A549 (cell line): ENCODE results near the gene SST. TPM values are rescaled to one million over a fixed set of nuclear protein-coding genes. Genes with fewer than 3 reads are reported as not detected.

Experiments used
- ATAC-seq, 2 experiments: fragments of 200-7000 bp in 1 of 2; fragments of >200 bp in 1 of 2; cut with Nextera tagmentation in 1 of 2; cut with Tn5 transposase in 1 of 2; 3 replicates each; pipeline versions ENCODE4 v1.8.0 to v1.9.1; 2018 to 2020; ENCODE audit warnings: mild to moderate bottlenecking in 1 of 2, moderate library complexity in 1 of 2
- CTCF ChIA-PET: fragments of 300-600 bp; sonication (Branson Sonifier 250); formaldehyde crosslinking; extraction: SDS; loops from one replicate; lab custom pipeline; 2021; ENCODE audit warnings: antibody characterized with exemption, inconsistent platforms; lab: Yijun Ruan, JAX
- POLR2A ChIA-PET: fragments of 350-600 bp; formaldehyde crosslinking; extraction: SDS; loops from one replicate; lab custom pipeline; 2021; ENCODE audit warnings: antibody characterized with exemption, inconsistent platforms; lab: Yijun Ruan, JAX
- DNase-seq, 2 experiments: peaks; one replicate each; pipeline versions ENCODE4 v3.0.0 to v3.0.0-alpha.2; 2011 to 2016; ENCODE audit warnings: low read depth in 1 of 2, low spot score in 1 of 2
- FAIRE-seq: peaks from 2 replicates; lab custom pipeline; 2011; peaks lifted over from hg19 to GRCh38; lab: Jason Lieb, UNC
- H3K27ac ChIP-seq, 2 experiments: fragments of >200 bp; sonication (Bioruptor Twin); formaldehyde crosslinking; 3 replicates each; pipeline ENCODE4 v1.5.1; 2016 to 2017
- H3K4me1 ChIP-seq: fragments of >200 bp; sonication (Bioruptor Twin); formaldehyde crosslinking; 3 replicates; pipeline ENCODE4 v1.6.1; 2016
- H3K4me2 ChIP-seq: fragments of >200 bp; sonication (Bioruptor Twin); formaldehyde crosslinking; 3 replicates; pipeline ENCODE4 v1.6.1; 2016
- H3K4me3 ChIP-seq: fragments of >200 bp; sonication (Bioruptor Twin); formaldehyde crosslinking; 3 replicates; pipeline ENCODE4 v1.5.1; 2016
- H3K9me3 ChIP-seq: fragments of >200 bp; sonication (Bioruptor Twin); formaldehyde crosslinking; 3 replicates; pipeline ENCODE4 v1.6.1; 2016
- ATOH8 ChIP-seq: fragments of 250-450 bp; sonication (Bioruptor Pico); IDR thresholded peaks from 2 replicates; pipeline ENCODE4 v1.5.0; 2020; ENCODE audit warnings: low read depth, mild to moderate bottlenecking, moderate library complexity
- BHLHE40 ChIP-seq: IDR thresholded peaks from 2 replicates; pipeline ENCODE4 v1.6.1; 2012; ENCODE audit warnings: low read depth, low read length, inconsistent platforms
- CEBPB ChIP-seq, 2 experiments: fragments of >200 bp in 1 of 2; sonication (Bioruptor Twin) in 1 of 2; formaldehyde crosslinking in 1 of 2; IDR thresholded peaks; 2 replicates each; pipeline ENCODE4 v1.6.1; 2012 to 2016
- CHD4 ChIP-seq: fragments of 200-600 bp; sonication (generic); IDR thresholded peaks from 2 replicates; pipeline ENCODE4 v1.6.1; 2016; ENCODE audit warnings: antibody characterized with exemption, mild to moderate bottlenecking, borderline replicate concordance
- EHF ChIP-seq: fragments of 250-450 bp; sonication (Bioruptor Pico); IDR thresholded peaks from 2 replicates; pipeline ENCODE4 v1.5.0; 2020; ENCODE audit warnings: mild to moderate bottlenecking
- EHMT2 ChIP-seq: fragments of 200-600 bp; sonication (generic); IDR thresholded peaks from 2 replicates; pipeline ENCODE4 v1.6.1; 2016; ENCODE audit warnings: antibody characterized with exemption, low read depth, mild to moderate bottlenecking, moderate library complexity
- ESRRA ChIP-seq: fragments of 150-350 bp; IDR thresholded peaks from 2 replicates; pipeline ENCODE4 v1.6.1; 2014; ENCODE audit warnings: mild to moderate bottlenecking, low read length, borderline replicate concordance
- FOSL2 ChIP-seq, 2 experiments: fragments of 450-650 bp in 1 of 2; fragments of >200 bp in 1 of 2; sonication (Bioruptor Twin) in 1 of 2; formaldehyde crosslinking; IDR thresholded peaks; 2 replicates each; pipeline versions ENCODE4 v1.5.0 to v1.6.1; 2016 to 2020; ENCODE audit warnings: mild to moderate bottlenecking in 1 of 2, moderate library complexity in 1 of 2
- FOXS1 ChIP-seq: fragments of 250-450 bp; sonication (Bioruptor Pico); IDR thresholded peaks from 2 replicates; pipeline ENCODE4 v1.5.0; 2020; ENCODE audit warnings: mild to moderate bottlenecking, moderate library complexity
- HEYL ChIP-seq: fragments of 250-450 bp; sonication (Bioruptor Pico); IDR thresholded peaks from 2 replicates; pipeline ENCODE4 v1.8.0; 2021; ENCODE audit warnings: mild to moderate bottlenecking, moderate library complexity
- HMGXB4 ChIP-seq: fragments of 250-450 bp; sonication (Bioruptor Pico); IDR thresholded peaks from 2 replicates; pipeline ENCODE4 v1.5.0; 2021; ENCODE audit warnings: mild to moderate bottlenecking, moderate library complexity, borderline replicate concordance
- HOXB13 ChIP-seq: fragments of 250-450 bp; sonication (Bioruptor Pico); IDR thresholded peaks from 2 replicates; pipeline ENCODE4 v1.5.0; 2020; ENCODE audit warnings: low read depth, mild to moderate bottlenecking, moderate library complexity
- JUN ChIP-seq, 2 experiments: fragments of >200 bp; sonication (Bioruptor Twin); formaldehyde crosslinking; IDR thresholded peaks; 2 replicates in 1 of 2; 3 replicates in 1 of 2; pipeline ENCODE4 v1.6.1; 2016 to 2017
- KDM1A ChIP-seq: fragments of 200-600 bp; sonication (generic); IDR thresholded peaks from 2 replicates; pipeline ENCODE4 v1.6.1; 2016; ENCODE audit warnings: low read depth, mild to moderate bottlenecking
- NFE2L2 ChIP-seq: fragments of 150-350 bp; conservative IDR thresholded peaks from 2 replicates; pipeline ENCODE4 v1.6.1; 2014; ENCODE audit warnings: low read length
- NPAS2 ChIP-seq: fragments of 250-450 bp; sonication (Bioruptor Pico); IDR thresholded peaks from 2 replicates; pipeline ENCODE4 v1.8.0; 2022; ENCODE audit warnings: mild to moderate bottlenecking, moderate library complexity, borderline replicate concordance
- NR3C1 ChIP-seq: fragments of >200 bp; sonication (Bioruptor Twin); formaldehyde crosslinking; IDR thresholded peaks from 3 replicates; pipeline ENCODE4 v1.6.1; 2017
- POLR2AphosphoS2 ChIP-seq: conservative IDR thresholded peaks from 2 replicates; pipeline ENCODE4 v1.6.1; 2012; ENCODE audit warnings: low read length, improper control_type of control experiment, inconsistent platforms
- RAD21 ChIP-seq, 2 experiments: fragments of >200 bp in 1 of 2; sonication (Bioruptor Twin) in 1 of 2; formaldehyde crosslinking in 1 of 2; IDR thresholded peaks in 1 of 2; conservative IDR thresholded peaks in 1 of 2; 2 replicates in 1 of 2; 3 replicates in 1 of 2; pipeline ENCODE4 v1.6.1; 2012 to 2018; ENCODE audit warnings: inconsistent platforms in 1 of 2
- REST ChIP-seq: fragments of 200-600 bp; sonication (generic); IDR thresholded peaks from 2 replicates; pipeline ENCODE4 v1.6.1; 2016; ENCODE audit warnings: antibody characterized with exemption, mild to moderate bottlenecking, moderate library complexity
- RFX5 ChIP-seq: fragments of 450-650 bp; IDR thresholded peaks from 2 replicates; pipeline ENCODE4 v1.7.1; 2014; ENCODE audit warnings: antibody characterized with exemption, mild to moderate bottlenecking, moderate library complexity
- RNF2 ChIP-seq: fragments of 200-600 bp; sonication (generic); IDR thresholded peaks from 2 replicates; pipeline ENCODE4 v1.6.1; 2016; ENCODE audit warnings: low read depth, mild to moderate bottlenecking, antibody characterized with exemption, moderate library complexity, borderline replicate concordance
- SMC3 ChIP-seq: fragments of >200 bp; sonication (Bioruptor Twin); formaldehyde crosslinking; IDR thresholded peaks from 3 replicates; pipeline ENCODE4 v1.6.1; 2018; ENCODE audit warnings: inconsistent platforms
- TP53 ChIP-seq: fragments of 250-450 bp; sonication (Bioruptor Pico); IDR thresholded peaks from 2 replicates; pipeline ENCODE4 v1.5.0; 2021; ENCODE audit warnings: mild to moderate bottlenecking, moderate library complexity
- ZC3H11A ChIP-seq: fragments of 450-650 bp; IDR thresholded peaks from 2 replicates; pipeline ENCODE4 v1.6.1; 2014; ENCODE audit warnings: antibody characterized with exemption, mild to moderate bottlenecking
- ZNF302 ChIP-seq: fragments of 250-450 bp; sonication (Bioruptor Pico); IDR thresholded peaks from 2 replicates; pipeline ENCODE4 v1.9.0; 2021; ENCODE audit warnings: inconsistent platforms, mild to moderate bottlenecking, moderate library complexity
- ZSCAN20 ChIP-seq: fragments of 250-450 bp; sonication (Bioruptor Pico); IDR thresholded peaks from 2 replicates; pipeline ENCODE4 v1.8.0; 2022; ENCODE audit warnings: mild to moderate bottlenecking, moderate library complexity
- WGBS: methylation state at CpG from one replicate; pipeline ENCODE4 v1.1.6; 2017; ENCODE audit errors: missing lambda C conversion rate; 5-methylcytosine and 5-hydroxymethylcytosine counted together
- polyA plus RNA-seq, 4 experiments: library from polyadenylated mRNA; depleted of rRNA in 3 of 4; stranded (reverse); fragments of >200 nt; fragmentation: RNase III in 1 of 4; extraction: RNeasy Plus Mini Kit Qiagen cat#74134 plus additional on column Dnase treatment in 1 of 4; gene quantifications; 2 replicates in 3 of 4; 3 replicates in 1 of 4; pipeline ENCODE4 v1.2.3, GENCODE V29; 2011 to 2017
- TF ChIP-seq, protein P1 (sequence below): fragments of >200 bp; sonication (Bioruptor Twin); formaldehyde crosslinking; IDR thresholded peaks from 3 replicates; pipeline ENCODE4 v1.5.1; 2016

The SST gene
- polyA plus RNA-seq, 2 of the 4 experiments (the other 2 are of a cell fraction): not detected

DNA sequence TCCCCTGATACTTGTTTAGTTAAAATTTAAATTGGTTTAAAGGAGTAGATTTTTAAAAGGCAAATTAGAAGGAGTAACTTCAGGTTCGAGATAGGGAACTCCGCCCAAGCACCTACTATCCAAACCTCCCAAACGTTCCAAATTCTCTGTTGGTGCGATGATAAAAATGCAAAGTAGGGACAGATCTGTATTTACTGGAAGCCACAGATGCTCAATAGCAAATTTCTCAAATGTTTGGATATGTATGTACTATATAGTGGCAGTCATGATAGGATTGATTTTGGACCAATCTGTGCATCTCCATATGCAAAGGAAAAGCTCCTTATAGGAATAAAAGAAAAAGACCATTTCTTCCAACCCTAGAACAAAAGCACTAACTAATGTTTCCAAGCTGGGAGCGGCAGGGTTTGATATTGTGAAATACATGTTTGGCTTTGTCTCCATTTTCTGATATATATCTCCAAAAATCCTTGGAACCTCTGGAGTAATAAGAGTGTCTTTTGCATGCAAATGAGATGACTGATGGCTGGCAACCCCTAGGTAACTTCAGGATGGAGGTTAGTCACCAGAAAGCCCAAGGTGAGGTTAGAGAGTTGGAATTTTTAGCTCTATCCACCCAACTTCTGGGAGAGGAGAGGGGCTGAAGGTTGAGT lies 16.6 kb upstream of the SST start (continued):
- no peak for TF ChIP-seq TP53
- TF ChIP-seq EHMT2: no peak
- TF ChIP-seq, all 56 proteins: peak for 0

DNA sequence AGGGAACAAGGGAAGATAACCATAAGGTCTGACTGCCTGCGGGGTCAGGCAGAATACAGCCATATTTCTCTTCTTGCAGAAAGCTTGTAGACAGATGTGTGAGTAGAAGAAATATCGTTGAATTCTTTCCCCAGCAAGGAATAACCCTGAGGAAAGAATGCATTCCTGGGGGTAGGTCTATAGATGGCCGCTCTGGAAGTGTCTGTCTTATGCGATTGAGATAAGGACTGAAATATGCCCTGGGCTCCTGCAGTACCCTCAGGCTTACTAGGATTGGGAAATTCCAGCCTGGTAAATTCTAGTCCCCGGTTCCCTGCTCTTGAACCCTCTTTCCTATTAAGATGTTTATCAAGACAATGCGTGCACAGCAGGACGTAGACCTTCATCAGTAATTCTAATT lies 15.8 kb upstream of the SST start:
- POLR2A ChIA-PET: no interaction called here
- H3K27ac ChIP-seq: no peak overlapping the region
- WGBS: 47% methylated on average over 7 of the region's 7 CpGs
- H3K4me2 ChIP-seq: no peak overlapping the region
- H3K4me3 ChIP-seq: no peak overlapping the region
- CTCF ChIA-PET: interaction anchor here (13.5 to 22.2 kb wide), 2 partner anchors 362 to 466 kb away, joined by 195 to 564 read pairs; no protein-coding TSS in a partner anchor
- DNase-seq: no peak
- TF ChIP-seq HMGXB4 (CRISPR knock-in tag) (no peak), FOXS1 (no peak), KDM1A (no peak), ESRRA (no peak), CEBPB (IDR thresholded peaks at IDR 0.05) (no peak), ZNF302 (CRISPR knock-in tag) (no peak), RNF2 (no peak), EHMT2 (no peak), NFE2L2 (no peak), ZSCAN20 (CRISPR knock-in tag) (no peak), NPAS2 (CRISPR knock-in tag) (no peak), ZC3H11A (no peak), SMC3 (no peak), HEYL (CRISPR knock-in tag) (no peak), HOXB13 (CRISPR knock-in tag) (no peak), REST (no peak), BHLHE40 (no peak), CHD4 (no peak)
- no peak for FAIRE-seq
- no peak for ATAC-seq
- H3K9me3 ChIP-seq: no peaks in the 10 kb centered on the region
- H3K4me1 ChIP-seq: no peaks in the 10 kb centered on the region

- no peaks in the 10 kb centered on the region for H3K9me3 ChIP-seq
- H3K4me1 ChIP-seq: no peaks in the 10 kb centered on the region
- no peak overlapping the region for H3K4me3 ChIP-seq
- no peak overlapping the region for H3K4me2 ChIP-seq
- no peak for FAIRE-seq
- CTCF ChIA-PET: interaction anchor here (1.3 to 22.2 kb wide), 3 partner anchors 30 to 465 kb away, joined by 4 to 564 read pairs (median 195); no protein-coding TSS in a partner anchor
- ATAC-seq: no peak
- DNase-seq: no peak
- POLR2A ChIA-PET: no interaction called here
- 2% methylated on average over 2 of the region's 2 CpGs for WGBS
- H3K27ac ChIP-seq: no peak overlapping the region
- TF ChIP-seq ZC3H11A: no peak
- no peak for TF ChIP-seq JUN (IDR thresholded peaks at IDR 0.05)
- TF ChIP-seq EHMT2: no peak
- no peak for TF ChIP-seq EHF (CRISPR knock-in tag)
- TF ChIP-seq POLR2AphosphoS2: no peak
- no peak for TF ChIP-seq RFX5
- TF ChIP-seq ZNF302 (CRISPR knock-in tag): no peak
- no peak for TF ChIP-seq RAD21 (conservative IDR thresholded peaks at IDR 0.05 in 1 of 2, IDR thresholded peaks at IDR 0.05 in 1 of 2)
- no peak for TF ChIP-seq NFE2L2
- TF ChIP-seq, protein P1, sequence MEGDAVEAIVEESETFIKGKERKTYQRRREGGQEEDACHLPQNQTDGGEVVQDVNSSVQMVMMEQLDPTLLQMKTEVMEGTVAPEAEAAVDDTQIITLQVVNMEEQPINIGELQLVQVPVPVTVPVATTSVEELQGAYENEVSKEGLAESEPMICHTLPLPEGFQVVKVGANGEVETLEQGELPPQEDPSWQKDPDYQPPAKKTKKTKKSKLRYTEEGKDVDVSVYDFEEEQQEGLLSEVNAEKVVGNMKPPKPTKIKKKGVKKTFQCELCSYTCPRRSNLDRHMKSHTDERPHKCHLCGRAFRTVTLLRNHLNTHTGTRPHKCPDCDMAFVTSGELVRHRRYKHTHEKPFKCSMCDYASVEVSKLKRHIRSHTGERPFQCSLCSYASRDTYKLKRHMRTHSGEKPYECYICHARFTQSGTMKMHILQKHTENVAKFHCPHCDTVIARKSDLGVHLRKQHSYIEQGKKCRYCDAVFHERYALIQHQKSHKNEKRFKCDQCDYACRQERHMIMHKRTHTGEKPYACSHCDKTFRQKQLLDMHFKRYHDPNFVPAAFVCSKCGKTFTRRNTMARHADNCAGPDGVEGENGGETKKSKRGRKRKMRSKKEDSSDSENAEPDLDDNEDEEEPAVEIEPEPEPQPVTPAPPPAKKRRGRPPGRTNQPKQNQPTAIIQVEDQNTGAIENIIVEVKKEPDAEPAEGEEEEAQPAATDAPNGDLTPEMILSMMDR: no peak
- no peak for TF ChIP-seq ATOH8 (CRISPR knock-in tag)
- TF ChIP-seq FOSL2 (IDR thresholded peaks at IDR 0.05): no peak
- TF ChIP-seq FOSL2 (CRISPR knock-in tag; IDR thresholded peaks at IDR 0.05): no peak
- no peak for TF ChIP-seq NR3C1
These were observed 14.7 kb upstream of the SST start for GRCh38 chr3:187684880-187685279.
